Esophagus squamous epithelium (tissue), 4 donors: ENCODE measurements around the gene MPEG1.

ENCODE experiments used
- CTCF ChIP-seq, 6 experiments: fragments of 450-650 bp in 4 of 6; fragments of 200-600 bp in 2 of 6; sonication (generic) in 2 of 6; IDR thresholded peaks; one replicate each; pipeline ENCODE4 v1.5.1; 2016 to 2019; ENCODE audit warnings: antibody characterized with exemption in 6 of 6, mild to moderate bottlenecking in 4 of 6, moderate library complexity in 4 of 6
- POLR2A ChIP-seq, 4 donors: fragments of 450-650 bp; IDR thresholded peaks; one replicate each; pipeline ENCODE4 v1.6.1; 2017; ENCODE audit warnings: antibody characterized with exemption in 4 of 4, mild to moderate bottlenecking in 4 of 4, moderate library complexity in 3 of 4

DNA sequence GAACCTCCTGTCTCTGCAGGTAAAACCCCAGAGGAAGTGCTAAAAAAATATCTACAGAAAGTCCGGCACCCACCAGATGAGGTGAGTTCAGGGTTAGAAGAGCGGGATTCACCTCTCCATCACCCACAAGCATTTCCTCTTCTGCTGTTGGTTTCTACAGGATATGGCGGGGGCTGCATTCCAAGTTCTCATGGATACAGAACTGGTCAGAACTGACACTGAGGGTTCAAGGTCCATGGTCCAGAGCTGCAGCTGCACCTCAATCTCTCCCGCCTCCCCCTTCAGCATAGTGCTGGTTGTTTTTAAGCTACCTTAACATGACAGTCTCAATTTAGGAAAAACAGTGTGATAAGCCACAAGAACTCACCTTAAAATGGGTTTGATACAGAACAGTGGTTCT is 21.6 kb downstream of the MPEG1 start:
- TF ChIP-seq CTCF (IDR thresholded peaks at IDR 0.05) (no peak), POLR2A (IDR thresholded peaks at IDR 0.05) (no peak)
